ENCODE measurements around the gene LRMDA.

LRMDA gene

GRCh38 chr10:75544386-75544785, 113.0 kb downstream of the LRMDA start:
- DNase-seq, result no peak

- DNase-seq, result no peak
These were observed 113.7 kb downstream of the LRMDA start for GRCh38 chr10:75544993-75545706.

- no peak for DNase-seq
These were observed 114.6 kb downstream of the LRMDA start for GRCh38 chr10:75546004-75546403.

GRCh38 chr10:75547391-75548298, 116.2 kb downstream of the LRMDA start:
- DNase-seq, result no peak

- DNase-seq, result no peak
These were observed 116.9 kb downstream of the LRMDA start for GRCh38 chr10:75548356-75548755.

- DNase-seq, result no peak
These were observed 118.8 kb downstream of the LRMDA start for GRCh38 chr10:75550191-75550590.

GRCh38 chr10:75552171-75552570, 120.7 kb downstream of the LRMDA start:
- no peak for DNase-seq

GRCh38 chr10:75553550-75553949, 122.1 kb downstream of the LRMDA start:
- DNase-seq, result no peak

GRCh38 chr10:75555323-75555722, 123.9 kb downstream of the LRMDA start:
- DNase-seq, result no peak

- no peak for DNase-seq
These were observed 124.9 kb downstream of the LRMDA start for GRCh38 chr10:75556320-75556719.

GRCh38 chr10:75565286-75566251, 134.1 kb downstream of the LRMDA start:
- DNase-seq, result no peak

GRCh38 chr10:75568450-75569130, 137.2 kb downstream of the LRMDA start:
- no peak for DNase-seq

GRCh38 chr10:75569506-75569905, 138.1 kb downstream of the LRMDA start:
- DNase-seq, result no peak

- DNase-seq, result no peak
These were observed 141.1 kb downstream of the LRMDA start for GRCh38 chr10:75572478-75572877.

GRCh38 chr10:75575940-75576339, 144.5 kb downstream of the LRMDA start:
- no peak for DNase-seq

- DNase-seq, result no peak
These were observed 150.7 kb downstream of the LRMDA start for GRCh38 chr10:75582102-75582501.

GRCh38 chr10:75585294-75585693, 153.9 kb downstream of the LRMDA start:
- DNase-seq, result no peak

GRCh38 chr10:75586814-75587213, 155.4 kb downstream of the LRMDA start:
- DNase-seq, result no peak

- DNase-seq, result no peak
These were observed 156.6 kb downstream of the LRMDA start for GRCh38 chr10:75588031-75588430.

GRCh38 chr10:75589895-75590654, 158.7 kb downstream of the LRMDA start:
- no peak for DNase-seq

GRCh38 chr10:75592151-75592787, 160.8 kb downstream of the LRMDA start:
- DNase-seq, result no peak

Data from NCI-H187 treated with DMSO at 0.1 percent for 48 hours (cell line).